Esophagus muscularis mucosa (tissue), 4 donors: ENCODE results near the gene ADAM22. TPM values are rescaled to one million over a fixed set of nuclear protein-coding genes. Genes with fewer than 3 reads are reported as not detected.

Source experiments
- DNase-seq: peaks from one replicate; pipeline ENCODE4 v3.0.0-alpha.2; 2017; ENCODE audit errors: extremely low spot score
- H3K27ac ChIP-seq, 4 donors: fragments of 200-600 bp; sonication (generic); replicated peaks in 1 of 4; 1 replicate in 3 of 4; 2 replicates in 1 of 4; pipeline ENCODE4 v1.5.1; 2016 to 2019; ENCODE audit warnings: mild to moderate bottlenecking in 1 of 4
- H3K27me3 ChIP-seq, 4 donors: fragments of 200-600 bp; sonication (generic); one replicate each; pipeline versions ENCODE4 v1.5.1 to v1.6.0; 2016 to 2019
- H3K36me3 ChIP-seq, 4 donors: fragments of 200-600 bp; sonication (generic); one replicate each; pipeline ENCODE4 v1.5.1; 2016 to 2019
- H3K4me1 ChIP-seq, 4 donors: fragments of 200-600 bp; sonication (generic); one replicate each; pipeline ENCODE4 v1.5.1; 2016 to 2019
- H3K4me3 ChIP-seq, 4 donors: fragments of 200-600 bp; sonication (generic); 1 replicate in 2 of 4; 2 replicates in 2 of 4; pipeline ENCODE4 v1.5.1; 2016 to 2019; ENCODE audit warnings: mild to moderate bottlenecking in 4 of 4, moderate library complexity in 1 of 4
- H3K9me3 ChIP-seq, 4 donors: fragments of 200-600 bp; sonication (generic); 1 replicate in 3 of 4; 2 replicates in 1 of 4; pipeline ENCODE4 v1.5.1; 2016 to 2019
- EP300 ChIP-seq: sonication (generic); formaldehyde crosslinking; IDR thresholded peaks from one replicate; pipeline ENCODE4 v1.6.1; 2017; ENCODE audit warnings: antibody characterized with exemption
- POLR2A ChIP-seq: fragments of 450-650 bp; IDR thresholded peaks from one replicate; pipeline ENCODE4 v1.6.1; 2017; ENCODE audit warnings: antibody characterized with exemption, moderate library complexity, mild to moderate bottlenecking, low read depth
- POLR2AphosphoS5 ChIP-seq, 2 donors: sonication (generic); formaldehyde crosslinking; IDR thresholded peaks; one replicate each; pipeline ENCODE4 v1.6.1; 2017; ENCODE audit warnings: antibody characterized with exemption in 2 of 2
- WGBS: methylation state at CpG from one replicate; pipeline ENCODE4 v1.1.5; 2018; 5-methylcytosine and 5-hydroxymethylcytosine counted together
- intact Hi-C: fragments of 100-400 bp; cut with DNase I; formaldehyde crosslinking; loops from one replicate; pipeline ENCODE4 v1.15.1; 2023
- total RNA-seq, 4 donors: library from RNA; depleted of rRNA; stranded (reverse); fragments of >200 nt; gene quantifications; one replicate each; pipeline versions ENCODE4 v1.1.0 to v1.2.1, GENCODE V29; 2016
- TF ChIP-seq, protein P1 (sequence below), 3 experiments: fragments of 200-600 bp in 2 of 3; fragments of 450-650 bp in 1 of 3; sonication (generic) in 2 of 3; IDR thresholded peaks; one replicate each; pipeline ENCODE4 v1.5.1; 2017 to 2019; ENCODE audit warnings: antibody characterized with exemption in 3 of 3, mild to moderate bottlenecking in 2 of 3, moderate library complexity in 1 of 3

ADAM22 gene
- total RNA-seq, 4 donors from 2014 or later = 1.0 to 3.3 (median 1.9) TPM

DNA sequence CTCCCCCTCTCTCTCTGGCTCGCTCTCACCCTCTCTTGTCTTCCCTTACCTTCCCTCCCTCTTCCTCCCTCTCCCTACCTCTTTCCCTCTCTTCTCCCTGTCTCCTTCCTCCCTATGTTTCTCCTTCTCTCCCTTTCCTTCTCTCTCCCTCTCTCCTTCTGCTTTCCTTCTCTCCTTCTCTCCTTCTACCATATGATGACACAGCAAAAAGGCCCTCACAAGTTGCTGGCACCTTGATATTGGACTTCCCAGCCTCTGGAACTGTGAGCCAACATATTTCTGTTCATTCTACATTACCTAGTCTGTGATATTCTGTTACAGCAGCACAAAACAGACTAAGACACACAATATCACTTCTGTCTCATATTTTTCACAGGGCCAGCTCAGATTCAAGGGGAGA, 135.0 kb downstream of the ADAM22 start:
- TF ChIP-seq POLR2AphosphoS5 (IDR thresholded peaks at IDR 0.05) (no peak), POLR2A (no peak), EP300 (no peak)
- TF ChIP-seq, protein P1, sequence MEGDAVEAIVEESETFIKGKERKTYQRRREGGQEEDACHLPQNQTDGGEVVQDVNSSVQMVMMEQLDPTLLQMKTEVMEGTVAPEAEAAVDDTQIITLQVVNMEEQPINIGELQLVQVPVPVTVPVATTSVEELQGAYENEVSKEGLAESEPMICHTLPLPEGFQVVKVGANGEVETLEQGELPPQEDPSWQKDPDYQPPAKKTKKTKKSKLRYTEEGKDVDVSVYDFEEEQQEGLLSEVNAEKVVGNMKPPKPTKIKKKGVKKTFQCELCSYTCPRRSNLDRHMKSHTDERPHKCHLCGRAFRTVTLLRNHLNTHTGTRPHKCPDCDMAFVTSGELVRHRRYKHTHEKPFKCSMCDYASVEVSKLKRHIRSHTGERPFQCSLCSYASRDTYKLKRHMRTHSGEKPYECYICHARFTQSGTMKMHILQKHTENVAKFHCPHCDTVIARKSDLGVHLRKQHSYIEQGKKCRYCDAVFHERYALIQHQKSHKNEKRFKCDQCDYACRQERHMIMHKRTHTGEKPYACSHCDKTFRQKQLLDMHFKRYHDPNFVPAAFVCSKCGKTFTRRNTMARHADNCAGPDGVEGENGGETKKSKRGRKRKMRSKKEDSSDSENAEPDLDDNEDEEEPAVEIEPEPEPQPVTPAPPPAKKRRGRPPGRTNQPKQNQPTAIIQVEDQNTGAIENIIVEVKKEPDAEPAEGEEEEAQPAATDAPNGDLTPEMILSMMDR (IDR thresholded peaks at IDR 0.05) = no peak
- 100% methylated on average over 1 of the region's 1 CpG for WGBS
- Histone ChIP-seq H3K27ac (no peak overlapping the region), H3K27me3 (no peaks in the 10 kb centered on the region), H3K9me3 (peaks cover 0 to 8% (median 3%) of the 10 kb centered on the region in 4 donors), H3K36me3 (no peaks in the 10 kb centered on the region), H3K4me1 (no peaks in the 10 kb centered on the region), H3K4me3 (no peak overlapping the region)
- intact Hi-C loops = no loop called here
- no peak for DNase-seq

DNA sequence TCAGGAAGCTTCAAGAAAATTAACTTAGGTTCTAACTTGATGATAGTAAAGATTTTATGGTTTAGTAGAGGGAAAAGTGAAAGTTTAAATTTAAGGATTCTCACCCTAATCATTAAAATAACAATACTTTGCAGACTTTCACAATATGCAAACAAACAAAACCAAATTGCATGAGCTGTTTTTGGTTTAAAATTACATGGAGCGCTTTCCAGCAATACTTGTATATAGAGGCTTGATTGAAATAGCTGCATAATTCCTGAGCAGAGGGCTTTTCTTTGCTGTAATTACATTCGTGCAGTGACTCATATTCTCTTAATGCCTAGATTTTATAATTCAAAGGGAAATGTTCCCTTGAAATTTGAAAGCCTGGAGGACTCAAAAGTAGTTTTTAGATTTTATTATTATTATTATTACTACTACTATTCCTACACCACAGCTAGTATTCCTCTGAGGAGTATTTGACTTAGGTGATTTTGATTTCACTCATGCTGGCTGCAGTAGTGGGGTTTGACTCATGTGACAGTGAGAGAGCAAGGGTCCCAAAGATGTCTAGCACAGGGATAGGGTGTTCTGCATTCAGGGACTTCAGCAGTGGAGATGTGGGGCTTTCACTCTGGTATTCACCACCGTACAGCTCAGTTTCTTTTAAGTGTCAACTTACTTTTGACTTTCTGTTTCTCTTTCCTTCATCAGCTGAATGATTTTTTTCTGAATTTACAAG, 138.1 kb downstream of the ADAM22 start:
- H3K4me3 ChIP-seq = no peak overlapping the region
- H3K27me3 ChIP-seq = no peaks in the 10 kb centered on the region
- no peaks in the 10 kb centered on the region for H3K36me3 ChIP-seq
- no peak for DNase-seq
- TF ChIP-seq POLR2A (no peak), POLR2AphosphoS5 (IDR thresholded peaks at IDR 0.05) (no peak), EP300 (no peak)
- TF ChIP-seq, protein P1 (IDR thresholded peaks at IDR 0.05) = no peak
- intact Hi-C loops = no loop called here
- peaks cover 0 to 8% (median 3%) of the 10 kb centered on the region in 4 donors for H3K9me3 ChIP-seq
- H3K27ac ChIP-seq = no peak overlapping the region
- H3K4me1 ChIP-seq = no peaks in the 10 kb centered on the region
- 52% methylated on average over 3 of the region's 3 CpGs for WGBS

DNA sequence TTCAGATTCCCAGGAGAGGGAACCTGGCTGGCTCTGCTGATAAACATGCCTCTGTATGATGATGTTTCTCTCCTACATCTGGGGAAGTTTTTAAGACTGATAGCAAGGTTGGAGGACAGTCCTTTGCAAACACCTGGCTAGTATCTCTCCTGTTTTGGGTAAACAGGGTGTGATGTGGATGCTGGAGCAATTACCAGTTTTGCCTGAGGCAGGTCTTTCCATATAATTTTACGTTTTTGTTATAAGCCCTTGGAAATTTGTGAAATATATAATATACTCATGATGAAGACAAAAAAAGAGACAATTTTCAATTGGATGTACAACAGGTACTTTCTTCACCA, 138.6 kb downstream of the ADAM22 start:
- Histone ChIP-seq H3K27ac (no peak overlapping the region), H3K9me3 (peaks cover 0 to 8% (median 3%) of the 10 kb centered on the region in 4 donors), H3K4me1 (no peaks in the 10 kb centered on the region), H3K4me3 (no peak overlapping the region), H3K36me3 (no peaks in the 10 kb centered on the region), H3K27me3 (no peaks in the 10 kb centered on the region)
- DNase-seq = no peak
- 61% methylated on average over 1 of the region's 1 CpG for WGBS
- TF ChIP-seq EP300 (no peak), POLR2AphosphoS5 (IDR thresholded peaks at IDR 0.05) (no peak), POLR2A (no peak)
- TF ChIP-seq, protein P1 (IDR thresholded peaks at IDR 0.05) = no peak
- intact Hi-C loops = no loop called here

DNA sequence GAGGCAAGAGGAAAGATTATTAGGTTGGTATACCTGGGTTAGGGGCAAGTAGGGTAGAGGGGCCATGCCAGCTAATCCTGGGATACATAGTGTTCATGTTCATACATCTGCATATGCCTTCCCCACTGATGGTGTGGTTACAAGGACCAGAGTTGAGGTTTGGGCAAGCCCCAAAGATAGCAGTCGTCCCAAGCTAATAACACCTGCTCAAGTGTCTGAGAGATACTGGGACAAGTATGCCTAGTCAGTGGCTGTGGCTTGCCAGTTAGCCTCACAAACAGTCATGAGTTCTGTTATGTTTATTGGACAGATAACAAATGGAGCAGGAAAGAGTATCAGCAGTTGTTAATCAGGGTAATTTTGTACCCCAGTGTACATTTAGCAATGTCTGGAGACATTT, 139.6 kb downstream of the ADAM22 start:
- H3K9me3 ChIP-seq = peaks cover 0 to 6% (median 2%) of the 10 kb centered on the region in 4 donors
- no peak overlapping the region for H3K4me3 ChIP-seq
- 100% methylated on average over 1 of the region's 1 CpG for WGBS
- intact Hi-C loops = no loop called here
- no peaks in the 10 kb centered on the region for H3K36me3 ChIP-seq
- H3K4me1 ChIP-seq = no peaks in the 10 kb centered on the region
- TF ChIP-seq POLR2AphosphoS5 (IDR thresholded peaks at IDR 0.05) (no peak), EP300 (no peak), POLR2A (no peak)
- TF ChIP-seq, protein P1 (IDR thresholded peaks at IDR 0.05) = no peak
- H3K27ac ChIP-seq = no peak overlapping the region
- no peak for DNase-seq
- no peaks in the 10 kb centered on the region for H3K27me3 ChIP-seq

DNA sequence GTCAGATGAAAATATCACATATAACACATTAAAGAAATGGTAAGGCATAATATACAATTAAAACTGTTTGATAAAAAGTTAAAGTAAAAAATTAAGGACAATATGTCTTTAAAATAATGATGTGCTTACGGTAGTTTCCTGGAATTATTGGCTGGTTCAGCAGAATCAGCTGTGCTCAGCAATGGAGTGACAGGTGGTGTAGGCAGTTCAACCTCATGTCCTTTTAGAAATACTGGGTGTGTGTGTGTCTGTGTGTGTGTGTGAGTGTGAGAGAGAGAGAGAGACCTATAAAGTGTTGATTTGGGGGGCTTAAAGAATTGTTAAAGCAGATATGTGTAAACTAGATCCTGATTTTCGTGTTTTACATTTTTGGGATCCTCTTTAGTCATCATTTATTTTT, 141.2 kb downstream of the ADAM22 start:
- no peaks in the 10 kb centered on the region for H3K27me3 ChIP-seq
- no peaks in the 10 kb centered on the region for H3K9me3 ChIP-seq
- no peak overlapping the region for H3K27ac ChIP-seq
- intact Hi-C loops = no loop called here
- no peak for TF ChIP-seq POLR2AphosphoS5 (IDR thresholded peaks at IDR 0.05)
- TF ChIP-seq POLR2A = no peak
- no peak for TF ChIP-seq EP300
- TF ChIP-seq, protein P1 (IDR thresholded peaks at IDR 0.05) = no peak
- DNase-seq = no peak
- no peaks in the 10 kb centered on the region for H3K36me3 ChIP-seq
- H3K4me1 ChIP-seq = no peaks in the 10 kb centered on the region
- no peak overlapping the region for H3K4me3 ChIP-seq
- WGBS = 79% methylated on average over 2 of the region's 2 CpGs
